K562 (cell line): Measurements from ENCODE around the gene ZW10. TPM values are rescaled to one million over a fixed set of nuclear protein-coding genes. Genes with fewer than 3 reads are reported as not detected.

ENCODE experiments used
- ATAC-seq: fragments of 200-7000 bp; cut with Tn5 transposase; 3 replicates; pipeline ENCODE4 v1.9.1; 2020; ENCODE audit warnings: moderate library complexity
- BruUV-seq: library from RNA; stranded (reverse); fragments of 400-500 nt; replicated peaks from 2 replicates; lab custom pipeline; 2021; lab: Mats Ljungman, UMichigan
- CTCF ChIA-PET: fragments of 300-600 bp; formaldehyde crosslinking; extraction: SDS; loops from one replicate; lab custom pipeline; 2021; ENCODE audit warnings: low intra/inter-chr PET ratio; lab: Yijun Ruan, JAX
- POLR2A ChIA-PET: fragments of 300-600, 350-650 bp; sonication (Branson Sonifier 250); formaldehyde crosslinking; extraction: SDS; loops from one replicate; lab custom pipeline; 2021; ENCODE audit warnings: antibody characterized with exemption, inconsistent platforms; lab: Yijun Ruan, JAX
- DNase-seq, 4 experiments: peaks; one replicate each; pipeline versions ENCODE4 v3.0.0 to v3.0.0-alpha.2; 2011 to 2018; ENCODE audit warnings: low spot score in 3 of 4, mixed read lengths in 3 of 4; ENCODE audit errors: extremely low read depth in 1 of 4
- FAIRE-seq: peaks from 2 replicates; lab custom pipeline; 2011; peaks lifted over from hg19 to GRCh38; lab: Jason Lieb, UNC
- H2AFZ ChIP-seq: 2 replicates; pipeline ENCODE4 v1.6.0; 2011; ENCODE audit warnings: low read depth, low read length, control low read depth, inconsistent platforms
- H3K27ac ChIP-seq: fragments of 200-600 bp; 3 replicates; pipeline ENCODE4 v1.8.0; 2011; ENCODE audit warnings: low read depth, mild to moderate bottlenecking, control low read depth, inconsistent platforms, low read length, moderate library complexity, mixed read lengths; ENCODE audit errors: extremely low read depth
- H3K27me3 ChIP-seq, 2 experiments: fragments of 300-600 bp in 1 of 2; 2 replicates in 1 of 2; 3 replicates in 1 of 2; pipeline versions ENCODE4 v1.6.0 to v1.8.0; 2011; ENCODE audit warnings: inconsistent platforms in 2 of 2, low read length in 2 of 2, mild to moderate bottlenecking in 1 of 2, mixed read lengths in 1 of 2, moderate library complexity in 1 of 2; ENCODE audit not compliant: control insufficient read depth in 2 of 2, insufficient read depth in 2 of 2
- H3K36me3 ChIP-seq: fragments of 300-600 bp; 3 replicates; pipeline ENCODE4 v1.8.0; 2011; ENCODE audit warnings: mild to moderate bottlenecking, low read length, inconsistent platforms; ENCODE audit not compliant: control insufficient read depth, insufficient read depth
- H3K4me1 ChIP-seq, 2 experiments: fragments of 200-600 bp in 1 of 2; replicated peaks in 1 of 2; 2 replicates in 1 of 2; 3 replicates in 1 of 2; pipeline versions ENCODE4 v1.5.1 to v1.8.0; 2011; ENCODE audit warnings: inconsistent platforms in 2 of 2, low read length in 2 of 2, mild to moderate bottlenecking in 1 of 2, mixed read lengths in 1 of 2, moderate library complexity in 1 of 2; ENCODE audit not compliant: control insufficient read depth in 2 of 2, insufficient read depth in 2 of 2
- H3K4me2 ChIP-seq: 2 replicates; pipeline ENCODE4 v1.6.1; 2011; ENCODE audit warnings: low read length, control low read depth, inconsistent platforms, mixed read lengths; ENCODE audit not compliant: insufficient read depth
- H3K4me3 ChIP-seq: fragments of 200-600 bp; sonication (generic), shearing (Covaris generic); 2 replicates; pipeline ENCODE4 v1.5.1; 2016; ENCODE audit warnings: control low read depth, inconsistent platforms
- H3K79me2 ChIP-seq: fragments of 200-600 bp; 3 replicates; pipeline ENCODE4 v1.8.0; 2011; ENCODE audit warnings: low read length, inconsistent platforms; ENCODE audit not compliant: control insufficient read depth, insufficient read depth
- H3K9ac ChIP-seq, 2 experiments: 2 replicates each; pipeline versions ENCODE4 v1.6.0 to v1.6.1; 2011; ENCODE audit warnings: low read depth in 2 of 2, low read length in 2 of 2, control low read depth in 1 of 2, inconsistent platforms in 1 of 2, mild to moderate bottlenecking in 1 of 2, mixed read lengths in 1 of 2; ENCODE audit not compliant: insufficient read depth in 1 of 2
- H3K9me1 ChIP-seq: one replicate; pipeline ENCODE4 v1.6.0; 2011; ENCODE audit warnings: inconsistent platforms, mild to moderate bottlenecking, low read length, moderate library complexity; ENCODE audit not compliant: control insufficient read depth, insufficient read depth
- H3K9me3 ChIP-seq: replicated peaks from 2 replicates; pipeline ENCODE4 v1.5.1; 2011; ENCODE audit warnings: low read depth, low read length, inconsistent platforms; ENCODE audit not compliant: control insufficient read depth, insufficient read depth
- H4K20me1 ChIP-seq: replicated peaks from 2 replicates; pipeline ENCODE4 v1.6.1; 2011; ENCODE audit warnings: low read length, inconsistent platforms, mixed read lengths; ENCODE audit not compliant: control insufficient read depth, insufficient read depth
- EWSR1 ChIP-seq: fragments of 450-650 bp; IDR thresholded peaks from 2 replicates; pipeline ENCODE4 v1.6.1; 2018; ENCODE audit warnings: borderline replicate concordance, mild to moderate bottlenecking, low read depth, moderate library complexity; ENCODE audit not compliant: partially characterized antibody
- ILK ChIP-seq: fragments of 450-650 bp; IDR thresholded peaks from 2 replicates; pipeline ENCODE4 v1.6.1; 2016; ENCODE audit warnings: missing genetic modification characterization, low read depth, mild to moderate bottlenecking, missing compliant biosample characterization, moderate library complexity, borderline replicate concordance
- MAFG ChIP-seq: fragments of 450-650 bp; conservative IDR thresholded peaks from 2 replicates; pipeline ENCODE4 v1.6.1; 2016; ENCODE audit warnings: missing genetic modification characterization, missing compliant biosample characterization
- MEF2A ChIP-seq: IDR thresholded peaks from 2 replicates; pipeline ENCODE4 v1.6.1; 2011; ENCODE audit warnings: low read depth, mild to moderate bottlenecking, low read length, moderate library complexity; ENCODE audit not compliant: control insufficient read depth
- RHOXF2B ChIP-seq: fragments of 250-450 bp; sonication (Bioruptor Pico); conservative IDR thresholded peaks from 2 replicates; pipeline ENCODE4 v1.5.1; 2021
- ZBTB43 ChIP-seq: sonication (generic); formaldehyde crosslinking; IDR thresholded peaks from 2 replicates; pipeline ENCODE4 v1.8.0; 2023; ENCODE audit warnings: mild to moderate bottlenecking, missing genetic modification reagents
- ZC3H8 ChIP-seq: fragments of 450-650 bp; IDR thresholded peaks from 2 replicates; pipeline ENCODE4 v1.6.1; 2017
- ZNF165 ChIP-seq: fragments of 250-450 bp; sonication (Bioruptor Pico); IDR thresholded peaks from 2 replicates; pipeline ENCODE4 v1.4.0; 2020; ENCODE audit warnings: borderline replicate concordance
- ZNF318 ChIP-seq, 2 experiments: fragments of 450-650 bp; IDR thresholded peaks; 2 replicates each; pipeline ENCODE4 v1.6.1; 2016; ENCODE audit warnings: mild to moderate bottlenecking in 2 of 2, borderline replicate concordance in 1 of 2, low read depth in 1 of 2, moderate library complexity in 1 of 2
- WGBS: fragments of 100-300 bp; shearing (Covaris generic); methylation state at CpG from one replicate; pipeline ENCODE4 v1.1.6; 2016; ENCODE audit warnings: low coverage, mixed read lengths; ENCODE audit not compliant: insufficient coverage; ENCODE audit errors: missing lambda C conversion rate; 5-methylcytosine and 5-hydroxymethylcytosine counted together
- in situ Hi-C: fragments of 300-500 bp; cut with MboI; formaldehyde crosslinking; loops from 4 replicates; pipeline ENCODE4 v1.15.0; 2018; ENCODE audit warnings: inconsistent platforms, mixed read lengths
- intact Hi-C: fragments of 100-400 bp; cut with micrococcal nuclease; formaldehyde crosslinking; loops from 2 replicates; pipeline ENCODE4 v1.14.2; 2022
- polyA plus RNA-seq, 8 experiments: library from polyadenylated mRNA; depleted of rRNA in 4 of 8; stranded (reverse) in 5 of 8; unstranded in 3 of 8; fragments of >200 nt; fragmentation: Nextera tagmentation in 2 of 8; fragmentation: Illumina TruSeq in 1 of 8; extraction: Ambion mirVana in 2 of 8; extraction: Trizol in 1 of 8; gene quantifications; 2 replicates each; pipeline versions ENCODE4 v1.2.1 to v1.2.3, GENCODE V29; 2011 to 2014; ENCODE audit warnings: inconsistent platforms in 1 of 8, missing spikeins in 1 of 8
- total RNA-seq, 7 experiments: library from RNA; depleted of rRNA in 6 of 7; stranded (reverse); fragments of >200 nt in 6 of 7; fragmentation: Illumina TruSeq in 2 of 7; extraction: Trizol in 2 of 7; gene quantifications; 2 replicates each; pipeline versions ENCODE4 v1.2.1 to v1.2.3, GENCODE V29; 2011 to 2021; ENCODE audit warnings: low replicate concordance in 1 of 7

ZW10 gene
- total and polyA plus RNA-seq, 9 of the 15 experiments (the other 6 are each of a cell fraction or from before 2014, with no cell fraction given) = 9.4 to 37.7 (median 25.0) TPM

- TF ChIP-seq MAFG (tag) (no peak), MEF2A (peak; percentile 66; the same call in 1 of the 2 replicates), ZBTB43 (CRISPR knock-in tag) (no peak), RHOXF2B (CRISPR knock-in tag) (no peak)
- TF ChIP-seq, all 486 proteins: peak for 5
These were observed 23.3 kb upstream of the ZW10 start (continued) for GRCh38 chr11:113796663-113797259.

- no peaks in the 10 kb centered on the region for H4K20me1 ChIP-seq
- 0 out of 5 replicates have a peak, but pooled peaks cover 0 to 5% of the 10 kb centered on the region in 2 experiments for H3K4me1 ChIP-seq
- DNase-seq = no peak
- FAIRE-seq = no peak
- H3K27ac ChIP-seq = no peak overlapping the region
- H3K36me3 ChIP-seq = no peaks in the 10 kb centered on the region
- H3K4me3 ChIP-seq = no peak overlapping the region
- peak; percentile 20; the same call in 2 of the 3 replicates for ATAC-seq
- peaks cover 20 to 39% of the 10 kb centered on the region in 2 experiments; a peak in 4 of 5 replicates for H3K27me3 ChIP-seq
- no peaks in the 10 kb centered on the region for H3K9me1 ChIP-seq
- no peak overlapping the region for H2AFZ ChIP-seq
- H3K4me2 ChIP-seq = no peak overlapping the region
- no peak overlapping the region for H3K9ac ChIP-seq
- intact Hi-C loops = no loop called here
- BruUV-seq = no TSS peak
- POLR2A ChIA-PET = no interaction called here
- CTCF ChIA-PET = no interaction called here
- in situ Hi-C loops = no loop called here
- H3K9me3 ChIP-seq = no peaks in the 10 kb centered on the region
- WGBS = 45% methylated on average over 31 of the region's 35 CpGs
- no peaks in the 10 kb centered on the region for H3K79me2 ChIP-seq
- TF ChIP-seq ZC3H8 (no peak), EWSR1 (no peak), ZNF318 (IDR thresholded peaks at IDR 0.05; ENCODE audit: borderline replicate concordance in 1 of 2, low read depth in 1 of 2) (no peak), ZNF165 (CRISPR knock-in tag) (no peak), ILK (tag) (no peak)
These were observed 16.3 kb upstream of the ZW10 start for GRCh38 chr11:113789675-113790320.
